Measurements from ENCODE around the gene ZNF780B.
"Not testable (repeated sequence)": the region's sequence is repeated elsewhere in the genome, so short reads cannot be mapped to it uniquely, and the experiment has no call there.

GRCh38 chr19:40038047-40038446, 18.0 kb downstream of the ZNF780B start:
- TF ChIP-seq CTCF (IDR thresholded peaks at IDR 0.05; ENCODE audit: poor library complexity, severe bottlenecking); POLR2AphosphoS5 (IDR thresholded peaks at IDR 0.05); EZH2 (IDR thresholded peaks at IDR 0.05; ENCODE audit: borderline replicate concordance, insufficient read depth, low read length, poor library complexity, severe bottlenecking); TAF1 (IDR thresholded peaks at IDR 0.05; ENCODE audit: low read depth); EP300 (conservative IDR thresholded peaks at IDR 0.05; ENCODE audit: poor library complexity, severe bottlenecking): not testable (repeated sequence)
